ENCODE data around the gene HPX.
A peak's percentile ranks its signal among the peaks of the same experiment; 100 is the strongest.

HPX gene

DNA sequence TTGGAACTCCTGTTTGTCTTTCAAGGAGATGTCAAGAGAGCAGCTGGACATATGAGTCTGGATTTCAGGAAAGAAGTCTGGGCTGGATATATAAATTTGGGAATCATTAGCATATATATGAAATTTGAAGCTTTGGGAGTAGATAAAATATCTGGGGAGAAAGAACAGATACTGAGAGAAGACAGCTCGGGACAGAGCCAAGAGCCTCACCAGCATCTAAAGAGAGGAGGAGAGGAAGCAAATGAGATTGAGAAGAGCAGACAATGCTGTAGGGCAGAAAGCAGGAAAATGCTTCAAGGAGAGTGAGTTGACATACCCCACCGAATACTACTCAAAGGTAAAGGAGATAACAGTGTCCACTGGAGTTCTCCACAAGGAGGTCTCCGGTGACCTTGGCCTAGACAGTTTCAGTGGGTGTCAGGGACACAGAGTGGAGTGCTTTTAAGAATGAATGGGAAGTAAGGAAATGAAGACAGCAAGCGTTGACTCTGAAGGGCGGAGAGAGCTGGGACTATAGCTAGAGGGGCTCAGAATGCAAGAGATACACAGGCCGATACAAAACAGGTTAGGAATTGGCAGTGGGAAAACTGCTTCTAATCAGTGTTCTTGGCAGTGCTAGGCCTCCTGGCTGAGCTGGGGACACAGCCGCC, 22.8 kb downstream of the HPX start:
- TF ChIP-seq, protein P1, sequence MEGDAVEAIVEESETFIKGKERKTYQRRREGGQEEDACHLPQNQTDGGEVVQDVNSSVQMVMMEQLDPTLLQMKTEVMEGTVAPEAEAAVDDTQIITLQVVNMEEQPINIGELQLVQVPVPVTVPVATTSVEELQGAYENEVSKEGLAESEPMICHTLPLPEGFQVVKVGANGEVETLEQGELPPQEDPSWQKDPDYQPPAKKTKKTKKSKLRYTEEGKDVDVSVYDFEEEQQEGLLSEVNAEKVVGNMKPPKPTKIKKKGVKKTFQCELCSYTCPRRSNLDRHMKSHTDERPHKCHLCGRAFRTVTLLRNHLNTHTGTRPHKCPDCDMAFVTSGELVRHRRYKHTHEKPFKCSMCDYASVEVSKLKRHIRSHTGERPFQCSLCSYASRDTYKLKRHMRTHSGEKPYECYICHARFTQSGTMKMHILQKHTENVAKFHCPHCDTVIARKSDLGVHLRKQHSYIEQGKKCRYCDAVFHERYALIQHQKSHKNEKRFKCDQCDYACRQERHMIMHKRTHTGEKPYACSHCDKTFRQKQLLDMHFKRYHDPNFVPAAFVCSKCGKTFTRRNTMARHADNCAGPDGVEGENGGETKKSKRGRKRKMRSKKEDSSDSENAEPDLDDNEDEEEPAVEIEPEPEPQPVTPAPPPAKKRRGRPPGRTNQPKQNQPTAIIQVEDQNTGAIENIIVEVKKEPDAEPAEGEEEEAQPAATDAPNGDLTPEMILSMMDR (conservative IDR thresholded peaks at IDR 0.05; ENCODE audit: low read length): no peak
- peak overlapping the region; percentile 77 for H3K4me3 ChIP-seq (ENCODE audit: low read length)
- DNase-seq (ENCODE audit: low read depth): no peak

- TF ChIP-seq, protein P1 (conservative IDR thresholded peaks at IDR 0.05; ENCODE audit: low read length): no peak
- no peak overlapping the region for H3K4me3 ChIP-seq (ENCODE audit: low read length)
- no peak for DNase-seq (ENCODE audit: low read depth)
Observed at GRCh38 chr11:6415797-6416196, 25.0 kb downstream of the HPX start.

DNA sequence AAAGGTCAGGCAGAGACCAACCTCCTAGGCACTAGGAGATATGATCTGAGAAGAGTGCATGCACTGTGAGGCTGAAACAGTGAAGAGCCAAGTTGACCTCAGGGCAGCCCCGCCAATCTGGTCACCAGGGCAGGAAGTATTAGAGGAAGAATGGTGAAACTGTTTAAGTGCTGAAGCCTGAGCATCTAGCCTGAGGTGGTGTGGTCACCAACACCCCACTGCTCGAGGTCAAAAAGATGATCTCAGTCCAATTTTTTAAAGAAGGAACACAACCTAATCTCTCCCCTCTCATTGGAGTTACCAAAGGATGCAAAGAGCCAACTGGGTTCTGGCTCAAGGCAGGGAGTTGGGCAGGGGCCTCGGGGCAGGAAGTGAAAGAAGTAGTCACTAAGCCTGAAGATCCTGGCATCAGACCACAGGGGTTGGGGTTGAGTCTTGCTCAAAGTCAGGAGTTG, 25.9 kb downstream of the HPX start:
- TF ChIP-seq, protein P1 (conservative IDR thresholded peaks at IDR 0.05; ENCODE audit: low read length): no peak
- H3K4me3 ChIP-seq (ENCODE audit: low read length): no peak overlapping the region
- no peak for DNase-seq (ENCODE audit: low read depth)

- TF ChIP-seq, protein P1 (conservative IDR thresholded peaks at IDR 0.05; ENCODE audit: low read length): no peak
- no peak overlapping the region for H3K4me3 ChIP-seq (ENCODE audit: low read length)
- DNase-seq (ENCODE audit: low read depth): peak; percentile 48
Observed at GRCh38 chr11:6413791-6414201, 27.0 kb downstream of the HPX start.

DNA sequence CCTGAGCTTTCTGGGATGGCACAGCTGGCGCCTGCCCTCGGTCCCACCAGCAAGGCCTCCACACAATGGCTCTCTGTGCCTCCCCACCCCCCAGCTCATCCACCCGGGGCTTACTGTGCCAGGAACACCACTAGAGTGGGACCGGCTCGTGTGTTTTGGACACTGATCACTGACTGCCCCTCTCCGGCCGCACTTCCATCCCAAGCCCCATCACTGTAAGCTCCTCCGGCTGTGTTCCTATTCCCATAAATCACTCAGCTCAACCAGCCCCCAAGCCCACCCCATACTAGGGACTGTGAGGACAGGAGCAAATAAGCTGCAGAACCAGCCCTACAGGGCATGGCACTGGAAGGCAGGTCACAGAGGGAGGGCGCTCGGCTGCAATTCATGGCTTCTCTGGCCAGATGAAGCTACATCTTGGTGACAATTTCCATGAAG, 29.2 kb downstream of the HPX start:
- TF ChIP-seq, protein P1 (conservative IDR thresholded peaks at IDR 0.05; ENCODE audit: low read length): no peak
- H3K4me3 ChIP-seq (ENCODE audit: low read length): no peak overlapping the region
- DNase-seq (ENCODE audit: low read depth): no peak

GRCh38 chr11:6410695-6411430, 29.9 kb downstream of the HPX start:
- no peak for DNase-seq (ENCODE audit: low read depth)
- TF ChIP-seq, protein P1 (conservative IDR thresholded peaks at IDR 0.05; ENCODE audit: low read length): no peak

GRCh38 chr11:6406370-6406769, 34.4 kb downstream of the HPX start:
- H3K4me3 ChIP-seq (ENCODE audit: low read length): no peak overlapping the region
- no peak for DNase-seq (ENCODE audit: low read depth)
- TF ChIP-seq, protein P1 (conservative IDR thresholded peaks at IDR 0.05; ENCODE audit: low read length): no peak

More at GRCh38 chr11:6410695-6411430, 29.9 kb downstream of the HPX start:
- no peak overlapping the region for H3K4me3 ChIP-seq (ENCODE audit: low read length)
